Mesothelial cell of epicardium (in vitro differentiated cells): ENCODE measurements around the gene NDUFS1. TPM values are rescaled to one million over a fixed set of nuclear protein-coding genes. Genes with fewer than 3 reads are reported as not detected.
"Not testable (repeated sequence)": the region's sequence is repeated elsewhere in the genome, so short reads cannot be mapped to it uniquely, and the experiment has no call there.

Source experiments
- DNase-seq, 2 experiments: peaks; one replicate each; pipeline ENCODE4 v3.0.0; 2021; ENCODE audit warnings: low spot score in 2 of 2; ENCODE audit not compliant: unreplicated experiment in 2 of 2
- H3K27ac Mint-ChIP-seq: 2 replicates; pipeline ENCODE4 v1.8.0; 2021; ENCODE audit warnings: mixed read lengths
- H3K27me3 Mint-ChIP-seq: 2 replicates; pipeline ENCODE4 v1.8.0; 2021; ENCODE audit warnings: low read depth, mixed read lengths
- H3K36me3 Mint-ChIP-seq: 2 replicates; pipeline ENCODE4 v1.8.0; 2021; ENCODE audit warnings: mixed read lengths
- H3K4me1 Mint-ChIP-seq: 2 replicates; pipeline ENCODE4 v1.8.0; 2021; ENCODE audit warnings: mixed read lengths
- H3K4me3 Mint-ChIP-seq: 2 replicates; pipeline ENCODE4 v1.8.0; 2021; ENCODE audit warnings: mild to moderate bottlenecking, moderate library complexity, mixed read lengths
- H3K9me3 Mint-ChIP-seq: 2 replicates; pipeline ENCODE4 v1.8.0; 2021; ENCODE audit warnings: mixed read lengths
- total RNA-seq: library from RNA; stranded (reverse); gene quantifications from 3 replicates; pipeline ENCODE4 v1.2.1, GENCODE V29; 2021
- TF ChIP-seq, protein P1 (sequence below): fragments of 200-600 bp; sonication (generic); IDR thresholded peaks from one replicate; pipeline ENCODE4 v1.5.0; 2021; ENCODE audit warnings: antibody characterized with exemption; ENCODE audit not compliant: unreplicated experiment

NDUFS1 gene
- total RNA-seq, 1 donor from 2014 or later = 62.5 TPM

DNA sequence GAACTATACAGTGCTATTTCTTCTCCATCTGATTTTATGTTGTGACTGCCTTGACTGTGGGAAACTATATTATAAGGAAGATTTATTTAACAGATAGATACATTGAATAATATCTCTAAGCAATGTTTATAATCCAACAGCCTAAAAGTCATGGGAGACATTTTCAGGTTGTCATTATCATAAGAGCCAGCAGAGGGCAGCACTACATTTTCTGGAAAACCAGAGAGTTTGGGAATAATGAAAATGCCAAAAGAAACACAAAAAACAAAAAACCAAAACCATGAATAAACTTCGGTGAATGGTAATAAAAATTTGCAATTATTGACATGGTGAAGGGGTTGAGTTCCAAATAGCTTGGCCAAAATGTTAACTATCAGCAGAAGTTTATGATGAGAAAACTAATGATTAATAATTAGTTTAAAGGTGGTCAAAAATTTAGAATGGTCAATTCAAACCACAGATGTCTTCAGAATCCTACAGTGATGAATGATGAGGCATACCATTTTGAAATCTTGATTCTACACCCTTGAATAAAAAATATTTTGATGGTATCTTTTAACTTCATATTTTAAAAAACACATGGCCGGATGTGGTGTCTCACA, 5.1 kb upstream of the NDUFS1 start:
- peaks cover 47% of the 10 kb centered on the region for H3K36me3 Mint-ChIP-seq
- peak in 1 of 2 experiments; percentile 71 for DNase-seq

DNA sequence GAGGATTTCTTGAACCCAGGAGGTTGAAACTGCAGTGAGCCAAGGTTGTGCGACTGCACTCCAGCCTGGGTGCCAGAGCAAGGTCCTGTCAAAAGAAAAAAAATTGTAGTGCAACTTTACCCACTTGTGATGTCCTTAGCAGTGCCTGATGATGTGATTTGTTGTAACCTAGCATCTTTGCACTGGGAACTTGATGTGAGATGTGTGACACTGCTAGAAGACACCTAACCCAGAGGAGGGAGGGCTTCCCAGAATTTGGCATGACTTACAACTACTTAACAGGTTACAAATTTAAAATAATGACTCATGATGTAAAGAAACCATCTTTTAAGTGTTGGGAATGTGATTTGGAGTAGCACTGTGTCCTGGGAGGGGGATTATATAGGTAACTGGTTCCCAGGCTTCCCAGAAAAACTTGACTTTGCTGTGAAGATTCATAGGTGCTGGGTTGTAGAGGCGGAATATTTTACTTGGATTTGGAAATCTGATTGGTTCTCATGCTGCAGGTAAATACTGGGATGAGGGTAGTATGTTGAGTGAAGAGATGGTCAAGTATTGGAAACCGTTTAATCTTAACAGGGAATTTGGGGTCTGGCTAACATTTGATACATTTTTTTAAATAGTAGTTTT, 4.1 kb upstream of the NDUFS1 start:
- TF ChIP-seq, protein P1, sequence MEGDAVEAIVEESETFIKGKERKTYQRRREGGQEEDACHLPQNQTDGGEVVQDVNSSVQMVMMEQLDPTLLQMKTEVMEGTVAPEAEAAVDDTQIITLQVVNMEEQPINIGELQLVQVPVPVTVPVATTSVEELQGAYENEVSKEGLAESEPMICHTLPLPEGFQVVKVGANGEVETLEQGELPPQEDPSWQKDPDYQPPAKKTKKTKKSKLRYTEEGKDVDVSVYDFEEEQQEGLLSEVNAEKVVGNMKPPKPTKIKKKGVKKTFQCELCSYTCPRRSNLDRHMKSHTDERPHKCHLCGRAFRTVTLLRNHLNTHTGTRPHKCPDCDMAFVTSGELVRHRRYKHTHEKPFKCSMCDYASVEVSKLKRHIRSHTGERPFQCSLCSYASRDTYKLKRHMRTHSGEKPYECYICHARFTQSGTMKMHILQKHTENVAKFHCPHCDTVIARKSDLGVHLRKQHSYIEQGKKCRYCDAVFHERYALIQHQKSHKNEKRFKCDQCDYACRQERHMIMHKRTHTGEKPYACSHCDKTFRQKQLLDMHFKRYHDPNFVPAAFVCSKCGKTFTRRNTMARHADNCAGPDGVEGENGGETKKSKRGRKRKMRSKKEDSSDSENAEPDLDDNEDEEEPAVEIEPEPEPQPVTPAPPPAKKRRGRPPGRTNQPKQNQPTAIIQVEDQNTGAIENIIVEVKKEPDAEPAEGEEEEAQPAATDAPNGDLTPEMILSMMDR = no peak
- Mint-ChIP-seq H3K4me1 (peaks cover 16% of the 10 kb centered on the region), H3K9me3 (peaks cover 6% of the 10 kb centered on the region), H3K4me3 (no peak overlapping the region), H3K27me3 (no peaks in the 10 kb centered on the region), H3K27ac (no peak overlapping the region), H3K36me3 (peaks cover 38% of the 10 kb centered on the region)
- no peak for DNase-seq

More for the DNA sequence above, 5.1 kb upstream of the NDUFS1 start:
- no peak overlapping the region for H3K4me3 Mint-ChIP-seq
- TF ChIP-seq, protein P1 = peak; percentile 85
- H3K4me1 Mint-ChIP-seq = peaks cover 13% of the 10 kb centered on the region
- no peaks in the 10 kb centered on the region for H3K27me3 Mint-ChIP-seq
- H3K9me3 Mint-ChIP-seq = peaks cover 9% of the 10 kb centered on the region
- no peak overlapping the region for H3K27ac Mint-ChIP-seq

DNA sequence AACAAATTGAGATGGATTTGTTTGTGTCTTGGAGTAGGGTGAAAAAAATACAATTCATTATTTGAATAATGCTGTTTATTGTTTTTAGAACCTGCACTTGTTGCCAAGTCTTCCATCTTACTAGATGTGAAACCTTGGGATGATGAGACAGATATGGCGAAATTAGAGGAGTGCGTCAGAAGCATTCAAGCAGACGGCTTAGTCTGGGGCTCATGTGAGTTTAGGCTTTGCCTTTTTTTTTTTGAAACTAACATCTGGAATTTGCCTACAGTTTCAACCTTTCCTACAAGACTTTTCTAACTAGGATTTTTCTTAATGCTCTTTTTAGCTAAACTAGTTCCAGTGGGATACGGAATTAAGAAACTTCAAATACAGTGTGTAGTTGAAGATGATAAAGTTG, 3.2 kb upstream of the NDUFS1 start:
- H3K27me3 Mint-ChIP-seq, DNase-seq, H3K9me3 Mint-ChIP-seq, H3K27ac Mint-ChIP-seq: not testable (repeated sequence)
- H3K4me3 Mint-ChIP-seq = peak overlapping the region; percentile 26
- H3K4me1 Mint-ChIP-seq = peaks cover 24% of the 10 kb centered on the region
- H3K36me3 Mint-ChIP-seq = peaks cover 33% of the 10 kb centered on the region

DNA sequence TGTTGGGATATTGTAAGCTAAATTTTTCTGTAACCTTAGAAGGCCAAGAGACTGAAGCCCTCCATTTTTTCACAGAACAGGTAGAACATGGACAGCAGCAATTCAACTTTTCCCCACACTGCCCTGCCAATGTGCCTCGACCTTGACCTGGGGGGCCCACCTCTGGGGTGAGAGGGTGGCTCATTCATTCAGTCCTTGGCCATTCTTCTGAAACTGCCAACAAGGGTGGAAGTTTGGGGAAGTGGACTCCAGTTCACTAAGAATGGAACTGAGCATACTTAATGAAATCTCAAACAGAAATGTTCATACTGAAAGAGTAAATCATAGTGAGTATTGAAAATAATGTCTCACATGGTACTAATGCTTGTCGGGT, 1.5 kb upstream of the NDUFS1 start:
- no peaks in the 10 kb centered on the region for H3K27me3 Mint-ChIP-seq
- peak overlapping the region; percentile 100 for H3K27ac Mint-ChIP-seq
- TF ChIP-seq, protein P1 = no peak
- H3K4me3 Mint-ChIP-seq = peak overlapping the region; percentile 99
- H3K4me1 Mint-ChIP-seq = peaks cover 24% of the 10 kb centered on the region
- no peak for DNase-seq
- H3K9me3 Mint-ChIP-seq = no peaks in the 10 kb centered on the region
- H3K36me3 Mint-ChIP-seq = peaks cover 27% of the 10 kb centered on the region

DNA sequence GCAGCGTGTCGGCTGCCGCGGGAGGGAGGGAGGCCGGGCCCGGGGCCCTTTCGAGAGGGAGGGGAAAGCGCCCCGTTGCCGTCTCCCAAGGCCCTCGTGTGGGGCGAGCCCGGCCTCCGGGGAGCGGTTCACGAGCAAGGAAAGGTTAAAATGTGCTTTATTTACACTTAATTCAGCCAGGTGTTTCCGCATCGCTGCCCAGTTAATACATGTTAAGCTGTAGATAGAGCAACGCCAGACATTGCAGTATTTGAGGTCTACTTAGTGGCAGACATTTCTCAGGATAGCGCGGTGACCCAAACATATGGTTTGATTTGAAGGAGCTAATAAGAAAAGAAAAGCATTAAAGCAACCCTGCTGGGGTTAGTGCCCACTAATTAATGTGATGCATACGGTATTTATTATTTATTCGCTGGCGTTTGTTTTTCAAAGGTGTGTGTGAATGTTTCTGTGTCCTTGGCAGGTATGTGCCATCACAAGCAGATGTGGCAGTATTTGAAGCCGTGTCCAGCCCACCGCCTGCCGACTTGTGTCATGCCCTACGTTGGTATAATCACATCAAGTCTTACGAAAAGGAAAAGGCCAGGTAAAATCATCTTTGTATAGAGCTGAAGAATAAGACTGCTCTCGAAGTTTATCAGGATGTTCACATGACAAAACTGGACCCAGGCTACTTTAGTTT, 1.0 kb upstream of the NDUFS1 start:
- DNase-seq = peak in 1 of 2 experiments; percentile 38
- peak overlapping the region; percentile 99 for H3K4me3 Mint-ChIP-seq
- H3K9me3 Mint-ChIP-seq = no peaks in the 10 kb centered on the region
- H3K36me3 Mint-ChIP-seq = peaks cover 26% of the 10 kb centered on the region
- peaks cover 24% of the 10 kb centered on the region for H3K4me1 Mint-ChIP-seq
- no peaks in the 10 kb centered on the region for H3K27me3 Mint-ChIP-seq
- H3K27ac Mint-ChIP-seq = peak overlapping the region; percentile 100
- TF ChIP-seq, protein P1 = no peak
